NCI-H2227 (cell line): ENCODE measurements around the gene TMEM229B.
"Not testable (repeated sequence)": the region's sequence is repeated elsewhere in the genome, so short reads cannot be mapped to it uniquely, and the experiment has no call there.

Experiments used
- DNase-seq: peaks from one replicate; lab custom pipeline; 2025; ENCODE audit not compliant: unreplicated experiment; lab: John Stamatoyannopoulos, UW

The TMEM229B gene

GRCh38 chr14:67459336-67459735 is 29.2 kb downstream of the TMEM229B start:
- DNase-seq, result no peak

GRCh38 chr14:67457782-67458181 is 30.7 kb downstream of the TMEM229B start:
- peak; percentile 38 for DNase-seq

- DNase-seq, result no peak
Measured at GRCh38 chr14:67456732-67457131, 31.8 kb downstream of the TMEM229B start.

GRCh38 chr14:67453575-67454300 is 34.8 kb downstream of the TMEM229B start:
- DNase-seq, result no peak

GRCh38 chr14:67451667-67452066 is 36.9 kb downstream of the TMEM229B start:
- DNase-seq, result not testable (repeated sequence)

GRCh38 chr14:67449096-67449495 is 39.4 kb downstream of the TMEM229B start:
- no peak for DNase-seq

GRCh38 chr14:67447033-67447381 is 41.5 kb downstream of the TMEM229B start:
- DNase-seq, result no peak

GRCh38 chr14:67446371-67447032 is 42.0 kb downstream of the TMEM229B start:
- no peak for DNase-seq

- no peak for DNase-seq
Measured at GRCh38 chr14:67444395-67444794, 44.1 kb downstream of the TMEM229B start.

GRCh38 chr14:67442139-67442906 is 46.2 kb downstream of the TMEM229B start:
- DNase-seq, result no peak

- DNase-seq, result no peak
Measured at GRCh38 chr14:67441672-67442071, 46.8 kb downstream of the TMEM229B start.

- no peak for DNase-seq
Measured at GRCh38 chr14:67441256-67441655, 47.3 kb downstream of the TMEM229B start.

- DNase-seq, result no peak
Measured at GRCh38 chr14:67440513-67440912, 48.0 kb downstream of the TMEM229B start.

GRCh38 chr14:67438969-67439368 is 49.6 kb downstream of the TMEM229B start:
- no peak for DNase-seq

GRCh38 chr14:67436006-67436866 is 52.3 kb downstream of the TMEM229B start:
- no peak for DNase-seq

- DNase-seq, result no peak
Measured at GRCh38 chr14:67435603-67436002, 52.9 kb downstream of the TMEM229B start.

GRCh38 chr14:67432050-67432564 is 56.4 kb downstream of the TMEM229B start:
- no peak for DNase-seq

GRCh38 chr14:67429510-67430205 is 58.9 kb downstream of the TMEM229B start:
- DNase-seq, result no peak

GRCh38 chr14:67428501-67429031 is 60.0 kb downstream of the TMEM229B start:
- DNase-seq, result no peak
